GM18505 (cell line): ENCODE measurements around the gene POLE4.

ENCODE experiments used
- ATAC-seq: cut with Tn5 transposase; IDR thresholded peaks from one replicate; pipeline ENCODE4 v1.9.1; 2021; ENCODE audit not compliant: unreplicated experiment
- POLR2A ChIP-seq: IDR thresholded peaks from 4 replicates; pipeline ENCODE4 v1.6.1; 2011; ENCODE audit warnings: borderline replicate concordance; ENCODE audit not compliant: insufficient read depth, insufficient read length; ENCODE audit errors: extremely low read depth

The POLE4 gene, protein sequence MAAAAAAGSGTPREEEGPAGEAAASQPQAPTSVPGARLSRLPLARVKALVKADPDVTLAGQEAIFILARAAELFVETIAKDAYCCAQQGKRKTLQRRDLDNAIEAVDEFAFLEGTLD

DNA sequence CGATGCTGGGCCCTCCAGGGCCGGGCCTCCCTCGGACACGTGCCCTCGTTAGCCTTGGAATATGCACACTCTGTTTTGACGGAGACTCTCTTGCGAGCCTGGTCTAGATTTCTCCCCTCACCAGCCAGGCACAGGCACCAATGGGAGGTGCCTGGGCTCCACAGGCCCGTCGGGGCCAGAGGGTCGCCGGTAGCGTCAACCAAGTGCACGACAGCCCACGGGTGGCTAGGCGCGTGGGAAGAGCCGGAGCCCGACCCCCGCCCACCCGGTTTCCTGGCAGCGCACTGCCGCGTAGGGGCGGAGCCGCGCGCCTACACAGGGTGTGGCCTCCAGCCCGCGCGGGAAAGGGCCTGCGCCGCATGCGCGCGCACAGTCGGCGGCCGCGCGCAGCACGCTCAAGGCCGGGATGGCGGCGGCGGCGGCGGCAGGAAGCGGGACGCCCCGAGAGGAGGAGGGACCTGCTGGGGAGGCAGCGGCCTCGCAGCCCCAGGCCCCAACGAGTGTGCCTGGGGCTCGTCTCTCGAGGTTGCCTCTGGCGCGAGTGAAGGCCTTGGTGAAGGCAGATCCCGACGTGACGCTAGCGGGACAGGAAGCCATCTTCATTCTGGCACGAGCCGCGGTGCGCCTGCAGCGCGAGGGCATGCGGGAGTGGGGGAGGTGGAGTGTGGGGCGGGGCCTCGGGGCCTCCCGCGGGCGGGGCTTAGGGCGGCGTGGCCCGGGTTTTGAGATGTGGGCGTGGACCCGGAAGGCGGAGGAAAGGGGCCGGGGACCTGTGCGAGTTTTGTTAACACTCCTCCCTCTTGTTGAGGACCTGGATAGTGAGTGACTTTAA, at the start of gene POLE4:
Gene POLE4, plus strand, starts transcription at position 370 of the 832 bp plus-strand sequence. Its CDS starts 37 bp downstream, at position 407.
- ATAC-seq, result peak; percentile 93
- peak; percentile 95 for TF ChIP-seq POLR2A

DNA sequence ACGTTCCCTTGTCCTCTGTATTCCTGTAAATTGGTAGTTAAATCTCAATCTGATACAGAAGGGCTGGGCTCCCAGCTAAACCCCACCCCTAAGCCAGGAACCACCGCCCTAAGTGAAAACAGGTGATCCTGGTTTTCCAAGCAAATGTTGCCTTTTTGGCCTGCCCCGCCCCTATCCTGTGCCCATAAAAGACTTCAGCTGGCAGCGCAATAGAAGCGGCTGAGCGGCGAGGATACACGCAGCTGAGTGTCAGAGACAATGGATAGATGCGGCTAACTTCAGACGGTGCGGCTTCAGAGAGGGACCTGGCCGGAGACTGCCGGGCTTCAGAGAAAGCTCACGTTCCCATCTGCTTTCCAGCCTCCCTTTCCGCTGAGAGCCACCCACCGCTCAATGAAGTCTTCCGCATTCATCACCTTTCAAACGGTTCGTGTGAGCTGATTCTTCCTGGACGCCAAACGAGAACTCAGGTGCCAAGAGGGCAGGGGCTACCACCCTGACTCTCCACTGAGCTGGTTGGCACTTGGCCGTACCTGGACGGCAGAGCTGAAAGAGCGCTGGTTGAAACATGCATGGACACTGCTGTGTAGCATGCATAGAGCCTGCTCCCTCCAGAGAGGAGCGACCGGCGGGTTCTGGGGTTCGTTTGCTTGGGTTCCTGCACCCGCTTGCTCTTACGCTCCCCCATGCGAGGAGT, 49.5 kb upstream of the POLE4 start:
- no peak for ATAC-seq
- no peak for TF ChIP-seq POLR2A

DNA sequence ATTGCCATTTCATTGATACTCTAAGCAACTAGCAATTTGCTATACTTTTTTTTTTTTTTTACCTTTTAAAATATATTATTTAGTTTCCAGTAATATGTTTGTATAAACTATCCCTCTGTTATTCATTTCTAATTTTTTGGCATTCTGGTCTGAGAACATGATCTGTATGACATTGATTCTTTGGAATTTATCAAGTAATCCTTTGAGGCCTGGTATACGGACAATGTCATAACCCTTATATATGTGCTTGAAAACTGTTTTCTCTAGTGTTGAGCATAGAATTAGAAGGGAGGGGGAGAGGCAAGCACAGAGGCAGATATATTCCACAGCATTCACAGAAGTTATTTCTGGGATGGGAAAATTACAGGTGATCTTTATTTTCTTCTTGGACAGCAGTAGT, 48.2 kb upstream of the POLE4 start:
- no peak for TF ChIP-seq POLR2A
- no peak for ATAC-seq

DNA sequence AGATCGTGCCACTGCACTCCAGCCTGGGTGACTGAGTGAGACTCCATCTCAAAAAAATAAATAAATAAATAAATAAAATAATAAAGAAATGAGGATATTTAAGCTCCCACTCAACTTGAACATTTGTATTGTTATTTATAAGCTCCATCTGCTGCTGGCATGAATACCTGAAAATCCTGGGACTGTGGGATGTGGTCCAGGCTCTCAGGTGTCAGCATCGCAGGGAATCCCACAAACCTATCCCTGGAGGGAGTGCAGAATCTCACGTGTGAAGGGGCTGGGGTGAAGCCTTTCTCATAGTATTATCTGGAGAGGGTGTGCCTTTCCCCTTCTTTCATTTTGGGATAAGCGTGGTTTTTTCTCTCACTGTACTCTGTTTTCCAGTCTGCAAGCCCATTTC, 47.4 kb upstream of the POLE4 start:
- ATAC-seq, result no peak
- no peak for TF ChIP-seq POLR2A

DNA sequence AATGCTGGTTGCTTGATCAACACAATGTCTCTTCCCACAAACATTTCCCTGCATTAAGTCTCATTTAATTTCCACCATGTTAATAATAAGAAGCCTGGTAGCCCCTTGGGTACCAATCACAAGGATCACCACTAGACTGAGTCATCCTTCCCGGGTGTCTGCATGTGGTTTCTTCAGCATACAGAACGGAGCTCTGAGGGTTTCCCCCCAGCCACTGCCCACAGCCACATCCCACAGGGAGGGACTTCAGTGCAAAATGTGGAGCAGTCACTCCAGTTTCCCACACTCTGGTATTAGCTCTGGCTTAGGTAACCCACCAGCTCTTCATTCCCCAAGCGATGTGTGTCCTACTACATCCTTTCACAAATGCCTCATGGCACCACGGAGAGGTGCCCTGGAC, 42.7 kb upstream of the POLE4 start:
- ATAC-seq, result no peak
- no peak for TF ChIP-seq POLR2A

DNA sequence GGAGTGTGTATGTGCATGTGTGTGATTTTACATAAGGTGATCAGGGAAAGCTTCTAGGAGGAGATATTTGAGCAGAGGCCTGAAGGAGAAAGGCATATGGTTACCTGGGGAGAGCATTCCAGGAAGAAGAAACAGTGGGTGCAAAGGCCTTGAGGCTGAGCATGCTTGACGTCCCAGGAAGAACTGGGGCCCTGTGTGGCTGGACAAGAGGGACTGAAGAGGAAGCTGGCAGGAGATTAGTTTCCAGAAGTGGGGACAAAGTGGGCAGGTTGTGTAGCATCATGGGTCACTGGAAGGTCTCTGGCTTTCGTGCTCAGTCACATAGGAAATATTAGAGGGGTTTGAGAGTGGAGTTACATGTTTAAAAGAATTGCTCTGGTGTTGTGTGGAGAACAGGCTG, 42.0 kb upstream of the POLE4 start:
- ATAC-seq, result no peak
- no peak for TF ChIP-seq POLR2A

DNA sequence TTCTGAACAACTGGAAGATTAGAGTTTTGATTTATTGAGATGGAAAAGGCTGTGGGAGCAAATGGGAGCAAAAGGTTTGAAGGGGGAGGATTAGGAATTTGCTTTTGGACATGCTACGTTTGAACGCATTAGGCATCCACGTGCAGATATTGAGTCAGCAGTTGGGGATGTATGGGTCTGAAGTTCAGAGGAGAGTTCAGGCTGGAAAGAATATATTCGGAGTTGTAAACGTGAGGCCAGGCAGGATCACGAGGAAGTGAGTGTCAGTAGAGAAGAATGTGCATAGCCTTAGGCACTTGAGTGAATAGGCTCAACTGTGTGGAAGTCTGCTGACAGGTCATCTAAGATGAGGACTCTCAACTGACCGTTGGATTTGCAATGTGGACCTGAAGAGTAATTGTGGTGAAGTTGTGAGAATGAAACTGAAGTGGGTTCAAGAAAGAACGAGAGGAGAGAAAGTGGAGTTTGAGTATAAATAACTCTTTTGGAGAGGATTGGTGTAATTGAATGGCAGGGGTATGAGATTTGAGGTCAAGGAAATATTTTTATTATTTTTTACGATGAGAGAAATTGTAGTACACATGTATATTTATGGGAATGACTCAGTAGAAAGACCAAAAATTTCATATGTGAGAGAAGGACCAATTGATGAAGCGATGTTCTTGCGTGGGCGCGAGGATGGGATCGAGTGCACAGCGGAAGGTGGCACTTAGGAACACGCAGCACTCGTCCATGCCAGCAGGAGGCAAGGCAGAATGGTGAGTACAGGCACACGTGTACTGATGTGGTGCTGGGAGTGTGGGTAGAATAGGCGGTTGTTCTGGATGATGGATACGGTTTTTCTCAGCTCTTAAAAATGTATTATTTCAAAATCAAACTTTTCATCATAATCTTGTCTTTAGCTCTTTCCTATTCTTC, 40.5 kb upstream of the POLE4 start:
- no peak for ATAC-seq

DNA sequence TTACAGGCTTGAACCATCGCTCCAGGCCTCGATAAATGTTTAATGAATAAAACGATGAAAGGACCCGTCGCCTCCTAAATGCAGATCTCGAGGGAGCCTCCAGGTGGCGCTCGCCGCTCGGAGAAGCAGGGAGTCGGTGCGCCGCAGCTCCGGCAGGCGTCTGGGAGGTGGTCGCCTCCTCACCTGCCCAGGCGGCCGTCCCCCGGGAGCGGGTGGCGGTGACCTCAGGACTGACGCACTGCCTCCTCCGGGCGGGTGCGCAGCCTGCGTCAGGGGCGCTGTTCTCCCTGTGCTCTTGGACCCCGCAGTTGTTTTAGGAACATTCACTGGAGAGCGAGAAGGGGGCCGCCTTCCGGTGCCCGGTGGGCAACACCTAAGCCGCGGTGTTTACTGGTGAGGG, 38.6 kb upstream of the POLE4 start:
- no peak for TF ChIP-seq POLR2A
- peak; percentile 57 for ATAC-seq

More for the DNA sequence above, 40.5 kb upstream of the POLE4 start:
- no peak for TF ChIP-seq POLR2A

DNA sequence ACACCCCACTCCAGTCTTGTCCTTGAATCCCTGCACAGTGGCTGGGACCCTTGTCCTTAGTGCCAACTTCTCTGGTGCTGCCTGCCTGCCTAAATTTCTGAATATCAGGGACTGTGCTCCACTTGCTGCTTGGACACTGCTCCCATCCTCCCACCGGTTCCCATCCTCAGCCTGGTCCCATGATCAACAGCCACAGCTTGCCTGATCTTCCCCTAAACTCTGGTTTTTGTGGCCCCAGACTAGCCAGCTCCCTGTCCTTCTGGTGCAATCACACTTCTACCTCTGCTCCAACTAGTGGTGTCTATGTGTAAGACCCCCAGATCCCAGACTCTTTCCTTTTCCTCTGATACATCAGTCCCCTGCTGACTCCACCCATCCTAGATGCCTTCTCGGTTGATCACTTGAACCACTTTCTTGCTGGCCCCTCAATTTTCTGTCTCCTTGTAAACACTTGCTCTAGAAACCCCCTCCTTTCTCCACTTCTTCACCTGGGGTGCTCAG, 37.2 kb upstream of the POLE4 start:
- TF ChIP-seq POLR2A, result no peak
- ATAC-seq, result no peak

DNA sequence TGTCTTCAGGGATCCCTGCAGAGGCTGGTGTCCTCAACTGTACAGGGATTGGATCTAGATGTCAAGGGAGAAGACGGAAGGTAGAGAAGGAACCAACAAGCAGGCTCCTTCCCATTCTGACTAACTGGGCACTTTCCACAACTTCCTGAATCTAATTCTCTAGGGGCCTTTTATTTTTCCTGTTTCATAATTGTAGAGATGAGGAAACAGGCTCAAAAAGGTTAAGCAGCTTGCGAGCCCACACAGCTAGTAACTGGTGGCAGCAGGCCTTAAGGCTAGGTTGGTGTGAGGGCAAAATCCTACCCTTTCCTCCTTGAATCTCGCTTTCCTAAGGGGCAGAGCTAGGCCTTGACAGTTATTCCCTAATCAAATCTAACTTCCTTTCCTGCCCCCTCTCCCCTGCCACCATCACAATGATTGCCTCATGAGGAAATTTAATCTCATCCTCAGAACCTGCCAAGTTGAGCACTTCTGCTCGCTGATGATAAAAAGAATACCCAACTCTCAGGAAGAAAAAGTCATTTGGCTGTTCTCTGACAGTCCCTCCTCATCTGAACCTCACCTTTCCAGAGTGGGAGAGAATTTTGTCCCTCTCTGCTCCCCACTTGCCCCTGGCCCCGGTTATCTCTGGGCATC, 35.7 kb upstream of the POLE4 start:
- no peak for ATAC-seq
- TF ChIP-seq POLR2A, result no peak

DNA sequence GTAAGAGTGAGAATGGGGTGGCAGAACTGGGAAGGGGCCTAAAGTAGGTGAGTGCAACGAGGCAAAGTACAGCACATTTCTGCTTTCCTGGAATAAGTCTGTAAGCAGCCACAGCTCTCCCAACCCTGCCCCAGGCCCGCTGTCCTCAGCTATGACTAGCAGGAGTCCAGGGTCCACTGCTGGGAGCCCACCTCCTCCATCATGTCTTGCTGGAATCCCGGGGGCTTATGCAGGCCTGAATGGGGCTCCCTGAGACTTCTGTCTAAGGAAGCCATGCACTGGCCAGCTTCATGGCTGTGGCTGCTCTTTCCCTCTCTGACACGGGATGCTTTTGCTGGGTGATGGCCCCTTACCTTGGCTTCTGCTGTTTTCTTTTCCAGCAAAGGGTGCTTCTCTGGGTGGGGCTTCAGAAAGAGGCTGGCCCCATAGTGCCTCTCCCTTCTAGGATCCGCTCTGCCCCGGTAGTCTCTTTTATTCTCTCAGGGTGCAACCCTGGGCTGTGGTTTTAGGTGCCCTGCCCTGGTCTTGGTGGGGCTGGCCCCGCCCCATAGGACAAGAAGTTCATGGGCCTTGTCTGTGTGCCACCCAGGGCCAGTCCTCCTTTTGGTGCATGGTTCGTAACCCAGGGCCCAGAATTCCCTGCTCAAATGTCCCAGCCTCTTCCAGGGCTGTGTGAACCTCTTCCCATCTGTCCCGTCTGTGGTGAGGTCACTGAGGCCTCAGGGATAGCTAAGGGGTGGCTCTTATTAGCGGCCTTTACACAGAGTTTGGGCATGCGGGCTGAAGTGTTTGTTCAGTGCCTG, 33.8 kb upstream of the POLE4 start:
- no peak for TF ChIP-seq POLR2A
- ATAC-seq, result no peak

DNA sequence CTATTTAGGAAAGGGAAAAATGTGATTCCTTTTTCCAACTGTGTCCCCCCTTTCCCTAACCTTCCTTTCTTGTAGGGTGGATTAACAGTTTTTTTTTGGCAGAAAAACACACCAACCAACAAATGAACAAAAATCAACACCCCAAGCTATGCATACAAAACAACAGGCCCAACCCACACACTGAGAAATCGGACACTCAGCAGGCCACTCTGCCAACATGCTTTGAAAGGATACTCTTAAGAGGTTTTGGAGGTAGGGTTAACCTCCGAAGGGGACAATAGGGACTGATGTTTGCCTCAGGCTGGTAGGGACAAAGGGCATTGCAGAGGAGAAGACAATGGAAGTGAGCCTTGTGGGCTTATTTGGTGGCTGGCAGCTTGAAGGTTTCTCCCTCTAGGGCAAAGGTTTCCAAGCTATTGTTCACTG, 33.1 kb upstream of the POLE4 start:
- no peak for TF ChIP-seq POLR2A
- no peak for ATAC-seq

DNA sequence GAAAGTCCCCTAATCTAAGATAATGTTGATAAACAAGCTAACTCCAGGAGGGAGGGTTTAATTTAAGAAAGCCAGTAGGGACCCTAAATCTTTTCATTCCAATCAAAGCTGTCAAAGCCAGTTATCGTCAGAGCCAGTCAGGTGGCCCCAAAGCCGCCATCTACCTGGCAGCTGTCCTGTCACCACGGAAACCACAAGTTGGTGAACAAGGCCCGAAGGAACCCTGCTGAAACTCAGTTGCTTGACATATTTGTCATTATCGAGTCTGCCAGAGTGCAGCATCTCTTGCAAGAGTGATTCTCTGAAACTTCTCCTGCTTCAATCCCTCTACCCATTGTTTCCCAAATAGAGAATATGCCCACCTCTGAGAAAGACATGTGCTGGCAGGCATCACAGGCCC, 30.8 kb upstream of the POLE4 start:
- ATAC-seq, result no peak
- TF ChIP-seq POLR2A, result no peak
